ENCODE results near the gene CBX1.

DNA sequence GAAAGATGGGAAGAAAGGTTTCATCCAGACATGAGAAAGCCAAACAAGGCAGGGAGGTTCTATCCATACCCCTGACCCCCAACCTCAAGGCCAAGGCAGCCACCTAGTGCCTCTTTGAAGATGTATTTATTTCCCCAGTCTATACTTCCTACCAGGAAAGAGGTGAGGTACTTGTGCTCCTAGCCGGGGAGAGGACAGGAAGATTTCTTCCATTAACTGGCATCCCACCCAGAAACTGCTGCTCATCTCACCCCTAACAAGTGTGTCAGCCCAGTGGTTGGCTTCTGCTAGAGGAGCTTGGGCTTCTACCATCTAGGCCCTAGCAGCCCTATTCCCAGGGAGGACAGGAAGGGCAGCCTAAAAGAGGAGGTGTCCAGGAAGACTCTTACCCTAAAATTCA, 72.5 kb downstream of the CBX1 start:
- no peak for TF ChIP-seq CTCF (IDR thresholded peaks at IDR 0.05; ENCODE audit: low read length)
- TF ChIP-seq EZH2phosphoT487 (IDR thresholded peaks at IDR 0.05; ENCODE audit: low read length), result no peak
- TF ChIP-seq EZH2 (optimal IDR thresholded peaks at IDR 0.05; ENCODE audit: low read depth, low read length), result no peak
